Fibroblast of lung (primary cell): ENCODE results near the gene TTC6.

ENCODE experiments used
- EZH2 ChIP-seq: IDR thresholded peaks from 2 replicates; pipeline ENCODE4 v1.5.1; 2012; ENCODE audit warnings: low read length, control low read depth, mild to moderate bottlenecking; ENCODE audit errors: missing control alignments
- TF ChIP-seq, protein P1 (sequence below), 2 donors: IDR thresholded peaks in 1 of 2; conservative IDR thresholded peaks in 1 of 2; 1 replicate in 1 of 2; 2 replicates in 1 of 2; pipeline ENCODE4 v1.5.1; 2011 to 2012; ENCODE audit warnings: low read length in 2 of 2, control low read depth in 1 of 2, inconsistent platforms in 1 of 2, low read depth in 1 of 2, mild to moderate bottlenecking in 1 of 2

DNA sequence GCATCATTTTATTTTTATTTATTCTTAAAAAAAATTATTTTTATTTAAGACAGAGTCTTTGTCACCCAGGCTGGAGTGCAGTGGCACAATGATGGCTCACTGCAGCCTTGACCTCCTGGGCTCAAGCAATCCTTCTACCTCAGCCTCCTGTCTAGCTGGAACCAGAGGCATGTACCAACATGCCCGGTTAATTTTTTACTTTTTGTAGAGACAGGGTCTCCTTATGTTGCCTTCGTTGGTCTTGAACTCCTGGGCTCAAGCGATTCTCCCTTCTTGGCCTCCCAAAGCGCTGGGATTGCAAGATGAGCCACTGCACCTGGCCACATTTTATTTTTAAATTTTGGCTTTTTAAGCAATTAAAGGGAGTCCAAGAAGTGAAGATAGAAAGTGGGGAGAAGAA, 21.4 kb downstream of the TTC6 start:
- TF ChIP-seq EZH2 = no peak
- TF ChIP-seq, protein P1, sequence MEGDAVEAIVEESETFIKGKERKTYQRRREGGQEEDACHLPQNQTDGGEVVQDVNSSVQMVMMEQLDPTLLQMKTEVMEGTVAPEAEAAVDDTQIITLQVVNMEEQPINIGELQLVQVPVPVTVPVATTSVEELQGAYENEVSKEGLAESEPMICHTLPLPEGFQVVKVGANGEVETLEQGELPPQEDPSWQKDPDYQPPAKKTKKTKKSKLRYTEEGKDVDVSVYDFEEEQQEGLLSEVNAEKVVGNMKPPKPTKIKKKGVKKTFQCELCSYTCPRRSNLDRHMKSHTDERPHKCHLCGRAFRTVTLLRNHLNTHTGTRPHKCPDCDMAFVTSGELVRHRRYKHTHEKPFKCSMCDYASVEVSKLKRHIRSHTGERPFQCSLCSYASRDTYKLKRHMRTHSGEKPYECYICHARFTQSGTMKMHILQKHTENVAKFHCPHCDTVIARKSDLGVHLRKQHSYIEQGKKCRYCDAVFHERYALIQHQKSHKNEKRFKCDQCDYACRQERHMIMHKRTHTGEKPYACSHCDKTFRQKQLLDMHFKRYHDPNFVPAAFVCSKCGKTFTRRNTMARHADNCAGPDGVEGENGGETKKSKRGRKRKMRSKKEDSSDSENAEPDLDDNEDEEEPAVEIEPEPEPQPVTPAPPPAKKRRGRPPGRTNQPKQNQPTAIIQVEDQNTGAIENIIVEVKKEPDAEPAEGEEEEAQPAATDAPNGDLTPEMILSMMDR (conservative IDR thresholded peaks at IDR 0.05 in 1 of 2, IDR thresholded peaks at IDR 0.05 in 1 of 2; ENCODE audit: low read depth in 1 of 2, low read length in 2 of 2) = no peak
